ENCODE results near the gene GRK5. TPM values are rescaled to one million over a fixed set of nuclear protein-coding genes. Genes with fewer than 3 reads are reported as not detected.

GRK5 gene
- total RNA-seq, 5 donors from 2014 or later (not counting 1 experiment from before 2014, with no cell fraction given) = 21.7 to 36.8 (median 30.6) TPM

- H3K27me3 Mint-ChIP-seq = no peaks in the 10 kb centered on the region
- H3K9me3 ChIP-seq = no peaks in the 10 kb centered on the region
- POLR2A ChIA-PET = no interaction called here
- H3K4me3 ChIP-seq (ENCODE audit: control insufficient read depth in 1 of 2, extremely low read depth in 1 of 2, low read length in 1 of 2) = no peak overlapping the region
- no peak overlapping the region for H3K4me3 Mint-ChIP-seq
- no peak overlapping the region for H3K27ac ChIP-seq (ENCODE audit: low read length)
- peaks cover 0 to 4% of the 10 kb centered on the region in 2 donors for H3K36me3 ChIP-seq (ENCODE audit: control insufficient read depth in 2 of 2, extremely low read depth in 1 of 2, insufficient read depth in 1 of 2, low read length in 1 of 2)
- DNase-seq (no peak), ATAC-seq (replicated peaks in 1 of 4) (no peak)
- H3K27ac Mint-ChIP-seq = no peak overlapping the region
- no peaks in the 10 kb centered on the region for H3K27me3 ChIP-seq (replicated peaks in 1 of 2; ENCODE audit: control insufficient read depth in 2 of 2, extremely low read depth in 1 of 2, insufficient read depth in 2 of 2, low read length in 1 of 2)
- WGBS (ENCODE audit: insufficient coverage) = 93% methylated on average over 11 of the region's 21 CpGs
- peaks cover 0 to 6% of the 10 kb centered on the region in 2 experiments for H3K4me1 ChIP-seq (ENCODE audit: control insufficient read depth in 1 of 2, extremely low read depth in 1 of 2, insufficient read depth in 2 of 2, low read length in 2 of 2)
- H3K9me3 Mint-ChIP-seq = no peaks in the 10 kb centered on the region
- CTCF ChIA-PET = interaction anchor here (0.5 to 1.3 kb wide), 6 partner anchors 9 to 217 kb away, joined by 3 to 4 read pairs (median 4); partner anchors contain the start of gene GRK5 (in 1 of the 2)
- H3K4me1 Mint-ChIP-seq = peaks cover 0 to 5% (median 2%) of the 10 kb centered on the region in 3 donors
- H3K36me3 Mint-ChIP-seq = no peaks in the 10 kb centered on the region
Observed at GRCh38 chr10:119415536-119416503, 208.4 kb downstream of the GRK5 start.

DNA sequence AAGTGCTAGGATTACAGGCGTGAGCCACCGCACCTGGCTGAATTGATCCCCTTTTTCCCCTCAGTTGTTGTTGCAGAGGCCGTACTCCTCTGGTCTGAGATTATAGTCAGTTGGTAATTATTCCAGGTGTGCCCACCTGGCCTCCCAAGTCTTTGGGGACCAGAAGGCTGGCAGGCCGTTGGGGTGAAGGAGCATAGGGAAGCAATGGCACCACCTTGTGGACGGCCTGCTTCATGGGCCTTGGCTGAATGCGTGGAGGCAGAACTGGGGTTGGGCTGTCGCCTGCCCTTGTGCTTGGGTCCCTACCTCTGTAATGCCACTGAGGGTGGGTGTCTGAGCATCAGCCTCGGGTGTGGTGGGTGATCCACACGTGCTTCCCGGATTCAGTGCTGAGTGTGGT, 209.5 kb downstream of the GRK5 start:
- H3K4me3 ChIP-seq (ENCODE audit: control insufficient read depth in 1 of 2, extremely low read depth in 1 of 2, low read length in 1 of 2) = no peak overlapping the region
- ChIA-PET CTCF (interaction anchor here (1.3 to 2.7 kb wide), 3 partner anchors 10 to 218 kb away, joined by 3 to 18 read pairs (median 4); no protein-coding TSS in a partner anchor), POLR2A (interaction anchor here in 1 of 2 donors (0.6 kb wide), 1 partner anchor 205 kb away, joined by 3 read pairs; no protein-coding TSS in a partner anchor)
- DNase-seq = peak; percentile 36 to 83 (median 63)
- H3K36me3 Mint-ChIP-seq = peaks cover 5% of the 10 kb centered on the region
- WGBS (ENCODE audit: insufficient coverage) = 20% methylated on average over 8 of the region's 10 CpGs
- ATAC-seq (replicated peaks in 1 of 4) = peak; percentile 71 to 85 (median 83)
- H3K4me3 Mint-ChIP-seq = no peak overlapping the region
- peaks cover 0 to 6% of the 10 kb centered on the region in 2 experiments for H3K4me1 ChIP-seq (ENCODE audit: control insufficient read depth in 1 of 2, extremely low read depth in 1 of 2, insufficient read depth in 2 of 2, low read length in 2 of 2)
- H3K27ac Mint-ChIP-seq = no peak overlapping the region
- no peaks in the 10 kb centered on the region for H3K9me3 Mint-ChIP-seq
- no peak overlapping the region for H3K27ac ChIP-seq (ENCODE audit: low read length)
- no peaks in the 10 kb centered on the region for H3K9me3 ChIP-seq
- H3K4me1 Mint-ChIP-seq = peaks cover 0 to 5% (median 2%) of the 10 kb centered on the region in 3 donors
- peaks cover 0 to 4% of the 10 kb centered on the region in 2 donors for H3K36me3 ChIP-seq (ENCODE audit: control insufficient read depth in 2 of 2, extremely low read depth in 1 of 2, insufficient read depth in 1 of 2, low read length in 1 of 2)
- no peaks in the 10 kb centered on the region for H3K27me3 ChIP-seq (replicated peaks in 1 of 2; ENCODE audit: control insufficient read depth in 2 of 2, extremely low read depth in 1 of 2, insufficient read depth in 2 of 2, low read length in 1 of 2)
- no peaks in the 10 kb centered on the region for H3K27me3 Mint-ChIP-seq

GRCh38 chr10:119417852-119418251, 210.5 kb downstream of the GRK5 start:
- H3K27ac Mint-ChIP-seq = no peak overlapping the region

GRCh38 chr10:119418362-119418761, 211.0 kb downstream of the GRK5 start:
- H3K4me3 Mint-ChIP-seq = no peak overlapping the region
- POLR2A ChIA-PET = interaction anchor here in 1 of 2 donors (0.5 kb wide), 1 partner anchor 378 kb away, joined by 7 read pairs; no protein-coding TSS in a partner anchor

More at GRCh38 chr10:119417852-119418251, 210.5 kb downstream of the GRK5 start:
- peaks cover 0 to 6% of the 10 kb centered on the region in 2 donors for H3K36me3 ChIP-seq (ENCODE audit: control insufficient read depth in 2 of 2, extremely low read depth in 1 of 2, insufficient read depth in 1 of 2, low read length in 1 of 2)
- H3K27ac ChIP-seq (ENCODE audit: low read length) = no peak overlapping the region
- ChIA-PET POLR2A (no interaction called here), CTCF (interaction anchor here (0.6 to 2.7 kb wide), 5 partner anchors 211 to 254 kb away, joined by 5 to 18 read pairs (median 10); partner anchors contain the start of gene GRK5 (in 2 of the 2))
- Mint-ChIP-seq H3K36me3 (peaks cover 5% of the 10 kb centered on the region), H3K4me3 (no peak overlapping the region), H3K4me1 (peaks cover 0 to 5% (median 2%) of the 10 kb centered on the region in 3 donors), H3K9me3 (no peaks in the 10 kb centered on the region), H3K27me3 (no peaks in the 10 kb centered on the region)
- 83% methylated on average over 1 of the region's 9 CpGs for WGBS (ENCODE audit: insufficient coverage)
- no peak for ATAC-seq (replicated peaks in 1 of 4)
- DNase-seq = no peak
- H3K4me3 ChIP-seq (ENCODE audit: control insufficient read depth in 1 of 2, extremely low read depth in 1 of 2, low read length in 1 of 2) = no peak overlapping the region
- no peaks in the 10 kb centered on the region for H3K27me3 ChIP-seq (replicated peaks in 1 of 2; ENCODE audit: control insufficient read depth in 2 of 2, extremely low read depth in 1 of 2, insufficient read depth in 2 of 2, low read length in 1 of 2)
- H3K4me1 ChIP-seq (ENCODE audit: control insufficient read depth in 1 of 2, extremely low read depth in 1 of 2, insufficient read depth in 2 of 2, low read length in 2 of 2) = peaks cover 0 to 6% of the 10 kb centered on the region in 2 experiments
- no peaks in the 10 kb centered on the region for H3K9me3 ChIP-seq

GRCh38 chr10:119419931-119420330, 212.6 kb downstream of the GRK5 start:
- DNase-seq = no peak
- Histone ChIP-seq H3K4me3 (ENCODE audit: control insufficient read depth in 1 of 2, extremely low read depth in 1 of 2, low read length in 1 of 2) (no peak overlapping the region), H3K4me1 (ENCODE audit: control insufficient read depth in 1 of 2, extremely low read depth in 1 of 2, insufficient read depth in 2 of 2, low read length in 2 of 2) (peaks cover 0 to 6% of the 10 kb centered on the region in 2 experiments), H3K27me3 (replicated peaks in 1 of 2; ENCODE audit: control insufficient read depth in 2 of 2, extremely low read depth in 1 of 2, insufficient read depth in 2 of 2, low read length in 1 of 2) (no peaks in the 10 kb centered on the region), H3K27ac (ENCODE audit: low read length) (no peak overlapping the region), H3K9me3 (no peaks in the 10 kb centered on the region), H3K36me3 (ENCODE audit: control insufficient read depth in 2 of 2, extremely low read depth in 1 of 2, insufficient read depth in 1 of 2, low read length in 1 of 2) (peaks cover 6 to 12% of the 10 kb centered on the region in 2 donors)
- H3K27ac Mint-ChIP-seq = no peak overlapping the region
- H3K4me3 Mint-ChIP-seq = no peak overlapping the region
- no CpG with 5 or more reads among the region's 2 CpGs for WGBS (ENCODE audit: insufficient coverage)
- no peaks in the 10 kb centered on the region for H3K9me3 Mint-ChIP-seq
- ATAC-seq (replicated peaks in 1 of 4) = no peak
- H3K36me3 Mint-ChIP-seq = peaks cover 15% of the 10 kb centered on the region
- H3K4me1 Mint-ChIP-seq = peaks cover 0 to 5% (median 2%) of the 10 kb centered on the region in 3 donors
- ChIA-PET CTCF (interaction anchor here in 1 of 2 donors (0.7 kb wide), 1 partner anchor 220 kb away, joined by 4 read pairs; no protein-coding TSS in a partner anchor), POLR2A (interaction anchor here in 1 of 2 donors (1.0 kb wide), 1 partner anchor 221 kb away, joined by 3 read pairs; no protein-coding TSS in a partner anchor)
- H3K27me3 Mint-ChIP-seq = no peaks in the 10 kb centered on the region

More at GRCh38 chr10:119418362-119418761, 211.0 kb downstream of the GRK5 start:
- no peaks in the 10 kb centered on the region for H3K9me3 Mint-ChIP-seq
- H3K27me3 Mint-ChIP-seq = no peaks in the 10 kb centered on the region
- Histone ChIP-seq H3K36me3 (ENCODE audit: control insufficient read depth in 2 of 2, extremely low read depth in 1 of 2, insufficient read depth in 1 of 2, low read length in 1 of 2) (peaks cover 3 to 11% of the 10 kb centered on the region in 2 donors), H3K9me3 (no peaks in the 10 kb centered on the region), H3K4me1 (ENCODE audit: control insufficient read depth in 1 of 2, extremely low read depth in 1 of 2, insufficient read depth in 2 of 2, low read length in 2 of 2) (peaks cover 0 to 6% of the 10 kb centered on the region in 2 experiments), H3K27me3 (replicated peaks in 1 of 2; ENCODE audit: control insufficient read depth in 2 of 2, extremely low read depth in 1 of 2, insufficient read depth in 2 of 2, low read length in 1 of 2) (no peaks in the 10 kb centered on the region), H3K27ac (ENCODE audit: low read length) (no peak overlapping the region), H3K4me3 (ENCODE audit: control insufficient read depth in 1 of 2, extremely low read depth in 1 of 2, low read length in 1 of 2) (no peak overlapping the region)
- peaks cover 7% of the 10 kb centered on the region for H3K36me3 Mint-ChIP-seq
- no peak for DNase-seq
- CTCF ChIA-PET = interaction anchor here (1.3 to 2.7 kb wide), 4 partner anchors 211 to 219 kb away, joined by 5 to 18 read pairs (median 10); partner anchors contain the start of gene GRK5 (in 2 of the 2)
- H3K27ac Mint-ChIP-seq = no peak overlapping the region
- H3K4me1 Mint-ChIP-seq = peaks cover 0 to 5% (median 2%) of the 10 kb centered on the region in 3 donors
- ATAC-seq (replicated peaks in 1 of 4) = no peak
- WGBS (ENCODE audit: insufficient coverage) = 89% methylated on average over 4 of the region's 4 CpGs
